Activated T-cell treated with anti-CD3 and anti-CD28 coated beads for 1 hour (primary cell): ENCODE data around the gene TRIM59.
"Not testable (repeated sequence)": the region's sequence is repeated elsewhere in the genome, so short reads cannot be mapped to it uniquely, and the experiment has no call there.

Experiments used
- DNase-seq: peaks from one replicate; pipeline ENCODE4 v3.0.0-alpha.2; 2020; ENCODE audit warnings: low read depth

TRIM59 gene

DNA sequence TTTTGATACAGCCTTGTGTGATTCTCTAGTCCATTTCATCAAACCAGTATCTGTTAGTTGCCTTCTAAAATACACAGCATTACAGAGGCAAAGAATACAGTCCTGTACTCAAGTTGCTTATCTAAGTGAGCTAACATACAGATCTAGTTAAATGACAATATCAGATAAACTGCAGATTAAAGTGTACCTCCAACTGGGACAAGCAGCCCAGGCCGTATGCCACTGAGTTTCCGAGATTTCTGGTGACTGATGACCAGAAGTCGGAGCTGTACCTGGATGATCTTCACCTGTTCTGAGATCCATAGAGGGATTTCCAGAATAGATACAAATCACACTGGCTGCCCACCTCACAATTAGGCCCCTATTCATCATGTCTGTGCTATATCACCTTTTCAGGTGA is 6.3 kb upstream of the TRIM59 start:
- DNase-seq: no peak

DNA sequence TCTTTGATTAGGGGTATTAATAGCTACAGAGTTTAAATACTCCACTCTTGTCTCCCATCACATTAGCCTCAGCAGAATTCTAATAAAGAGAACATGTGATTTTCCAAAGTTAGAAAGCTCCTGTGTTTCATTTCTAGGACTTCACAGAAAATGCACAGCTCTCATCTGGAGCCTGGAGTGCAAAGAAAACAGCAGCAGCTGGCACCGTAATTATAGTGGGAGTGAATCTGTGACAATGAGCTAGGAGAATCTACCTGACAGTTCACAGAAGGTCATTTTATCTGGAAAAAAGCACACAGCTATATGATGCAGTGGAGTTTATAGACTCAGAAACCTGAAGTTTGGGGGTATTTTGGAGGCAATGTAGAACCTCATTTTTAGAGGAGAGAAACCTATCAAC is 5.4 kb upstream of the TRIM59 start:
- DNase-seq: no peak

DNA sequence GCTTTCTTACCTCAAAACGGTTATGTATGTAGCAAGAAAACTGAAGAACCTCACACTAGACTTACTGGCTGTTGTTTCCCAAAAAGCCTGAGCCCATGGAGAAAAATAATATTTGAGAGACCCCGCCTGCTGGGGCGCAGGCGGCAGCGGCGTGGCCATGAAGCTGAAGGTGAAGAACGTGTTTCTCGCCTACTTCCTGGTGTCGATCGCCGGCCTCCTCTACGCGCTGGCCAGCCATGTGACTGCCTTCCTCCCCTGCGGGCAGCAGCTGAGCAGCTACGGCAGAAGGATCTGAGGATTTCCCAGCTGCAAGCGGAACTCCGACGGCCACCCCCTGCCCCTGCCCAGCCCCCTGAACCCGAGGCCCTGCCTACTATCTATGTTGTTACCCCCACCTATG is 2.7 kb upstream of the TRIM59 start:
- not testable (repeated sequence) for DNase-seq

DNA sequence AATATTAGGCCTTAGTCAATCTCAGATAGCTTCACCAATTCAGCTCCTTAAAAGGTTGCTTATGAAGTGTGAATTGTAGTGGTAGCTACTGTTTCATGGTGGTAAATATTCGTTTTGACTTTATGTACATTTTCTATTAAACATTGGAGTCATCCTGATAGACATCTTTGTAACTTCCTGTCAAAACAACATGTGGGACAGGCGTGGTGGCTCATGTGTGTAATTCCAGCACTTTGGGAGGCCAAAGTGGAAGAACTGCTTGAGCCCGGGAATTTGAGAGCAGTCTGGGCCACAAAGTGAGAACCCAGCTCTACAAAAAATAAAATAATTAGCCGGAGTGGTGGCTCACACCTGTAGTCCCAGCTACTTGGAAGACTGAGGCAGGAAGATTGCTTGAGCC is 2.0 kb upstream of the TRIM59 start:
- no peak for DNase-seq

DNA sequence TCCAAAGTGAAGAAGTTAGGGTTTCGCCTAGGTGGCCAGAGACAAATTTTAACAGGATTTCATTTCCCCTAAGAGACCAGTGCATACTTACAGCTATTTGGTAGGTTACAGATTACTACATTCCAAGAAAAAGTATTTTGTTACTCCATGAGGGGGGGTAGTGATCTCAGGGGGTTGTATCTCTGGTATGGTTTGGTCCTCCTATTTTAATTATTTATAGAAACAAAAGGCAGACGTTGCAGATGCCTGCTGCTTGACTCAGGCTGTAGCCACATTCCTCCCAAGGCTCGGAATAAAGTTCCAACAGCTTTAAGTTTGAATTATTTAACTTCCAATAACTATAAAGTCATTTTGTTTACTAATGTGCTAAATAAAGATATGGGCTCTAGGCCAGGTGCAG is 1.3 kb upstream of the TRIM59 start:
- no peak for DNase-seq

DNA sequence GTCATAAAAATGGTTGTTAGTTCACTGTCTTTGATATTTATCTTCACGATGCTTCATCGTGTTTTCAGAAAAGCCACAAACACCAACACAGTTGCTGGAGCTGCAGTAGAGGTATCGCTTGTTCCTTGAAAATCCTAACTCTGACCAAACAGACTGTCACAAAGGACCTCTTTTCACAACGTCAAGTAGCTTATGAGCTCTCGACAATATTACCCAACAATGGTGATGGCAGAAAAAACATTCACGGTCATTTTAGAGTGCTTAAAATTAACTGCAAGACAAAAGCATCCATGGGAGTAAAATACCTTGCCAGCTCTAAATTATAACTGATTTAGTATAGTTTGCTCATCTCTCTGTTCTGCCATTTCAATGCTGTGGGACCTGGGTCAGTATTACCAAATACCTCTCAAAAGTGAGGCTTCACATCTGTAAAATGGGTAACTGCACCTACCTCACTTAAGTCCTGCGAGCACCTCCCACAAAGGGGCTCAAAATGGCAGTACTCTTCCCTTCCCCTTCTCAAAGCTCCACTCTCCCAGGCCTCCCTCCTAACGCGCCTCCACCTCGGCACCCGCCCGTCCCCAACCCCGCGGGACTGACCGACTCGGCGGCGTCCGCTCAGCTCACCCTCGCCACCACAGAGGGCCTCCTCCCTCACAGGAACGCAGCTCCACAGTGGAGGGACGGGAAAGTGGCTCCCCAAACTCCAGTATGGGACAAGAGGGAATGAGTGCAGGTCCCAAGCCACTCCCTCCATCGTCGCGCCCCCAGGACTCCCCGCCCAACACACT is 546 bp downstream of the TRIM59 start:
- DNase-seq: no peak

DNA sequence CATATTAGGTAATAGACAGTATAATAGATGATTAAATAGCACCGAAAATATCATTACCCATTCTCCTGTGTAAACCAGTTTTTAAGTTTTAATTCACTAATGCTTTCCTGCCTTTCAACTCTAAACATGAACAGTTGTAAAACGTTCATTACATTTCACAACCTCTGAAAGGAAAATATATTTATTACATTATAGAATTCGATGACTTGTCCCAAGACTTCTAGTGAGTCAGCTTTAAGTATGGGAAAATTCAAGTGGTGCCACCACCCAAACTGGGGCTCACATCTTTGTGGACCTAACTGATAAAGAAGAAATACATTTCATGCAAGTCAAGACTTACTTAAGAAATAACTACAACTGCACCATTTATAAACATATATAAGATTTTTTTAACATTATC is 2.0 kb downstream of the TRIM59 start:
- no peak for DNase-seq

DNA sequence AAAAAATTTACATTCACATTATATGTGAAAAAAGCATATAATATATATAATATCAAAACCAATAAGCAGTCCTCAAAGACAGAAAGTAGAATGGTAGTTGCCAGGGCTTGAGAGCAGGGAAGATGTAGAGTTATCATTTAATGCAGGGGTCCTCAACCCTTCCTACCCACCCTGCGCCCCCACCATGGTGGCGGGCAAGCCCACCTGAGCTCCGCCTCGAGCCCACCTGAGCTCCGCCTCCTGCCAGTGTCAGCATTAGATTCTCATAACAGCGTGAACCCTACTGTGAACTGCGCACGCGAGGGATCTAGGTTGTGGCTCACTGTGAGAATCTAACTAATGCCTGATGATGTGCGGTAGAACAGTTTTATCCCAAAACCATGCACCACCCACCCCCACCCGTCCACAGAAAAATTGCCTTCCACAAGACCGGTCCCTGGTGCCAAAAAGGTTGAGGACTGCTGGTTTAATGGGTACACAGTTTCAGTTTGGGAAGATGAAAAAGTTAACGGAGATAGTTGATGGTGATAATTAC is 3.0 kb downstream of the TRIM59 start:
- DNase-seq: no peak

DNA sequence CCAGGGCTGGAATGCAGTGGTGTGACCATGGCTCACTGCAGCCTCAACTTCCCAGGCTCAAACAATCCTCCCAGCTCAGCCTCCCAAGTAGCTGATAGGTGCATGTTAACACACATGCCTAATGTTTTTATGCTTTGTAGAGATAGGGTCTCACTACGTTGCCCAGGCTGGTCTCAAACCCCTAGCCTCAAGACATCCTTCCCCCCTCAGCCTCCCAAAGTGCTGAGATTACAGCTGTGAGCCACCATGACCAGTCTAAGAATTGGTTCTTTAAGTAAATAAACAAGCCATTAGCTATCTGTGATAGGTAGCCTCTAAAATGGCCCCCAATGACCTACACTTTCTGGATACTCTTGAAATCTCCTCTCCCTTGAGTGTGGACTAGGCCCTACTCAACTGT is 3.7 kb downstream of the TRIM59 start:
- DNase-seq: no peak

DNA sequence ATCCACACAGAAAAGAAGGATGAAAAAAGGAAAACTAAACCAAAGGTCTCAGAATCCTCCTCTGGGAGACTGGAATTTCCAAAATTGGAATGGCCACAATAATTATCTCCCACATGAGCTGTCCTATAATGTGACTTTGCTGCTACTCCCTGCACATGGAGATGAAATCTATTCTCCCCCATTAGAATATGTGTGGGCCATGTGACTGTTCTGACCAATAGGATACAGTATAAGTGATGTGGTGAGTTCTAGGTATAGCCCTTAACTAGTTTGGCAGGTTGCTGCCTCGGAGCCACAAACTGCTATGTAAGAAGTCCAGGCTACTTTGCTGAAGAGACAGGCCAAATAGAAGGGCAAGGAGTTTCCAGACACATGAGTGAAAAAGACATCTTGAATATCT is 5.2 kb downstream of the TRIM59 start:
- no peak for DNase-seq

DNA sequence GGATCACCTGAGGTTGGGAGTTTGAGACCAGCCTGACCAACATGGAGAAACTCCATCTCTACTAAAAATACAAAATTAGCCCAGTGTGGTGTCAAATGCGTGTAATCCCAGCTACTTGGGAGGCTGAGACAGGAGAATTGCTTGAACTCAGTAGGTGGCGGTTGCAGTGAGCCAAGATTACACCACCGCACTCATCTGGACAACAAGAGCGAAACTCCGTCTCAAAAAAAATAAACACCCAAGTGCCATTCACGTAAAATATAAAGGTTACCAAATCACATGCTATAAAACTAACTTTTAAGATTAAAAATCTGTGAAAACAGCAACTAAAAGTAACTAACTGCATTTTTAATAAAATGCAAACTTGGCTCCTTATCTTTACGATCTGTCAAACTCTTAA is 8.9 kb downstream of the TRIM59 start:
- no peak for DNase-seq

DNA sequence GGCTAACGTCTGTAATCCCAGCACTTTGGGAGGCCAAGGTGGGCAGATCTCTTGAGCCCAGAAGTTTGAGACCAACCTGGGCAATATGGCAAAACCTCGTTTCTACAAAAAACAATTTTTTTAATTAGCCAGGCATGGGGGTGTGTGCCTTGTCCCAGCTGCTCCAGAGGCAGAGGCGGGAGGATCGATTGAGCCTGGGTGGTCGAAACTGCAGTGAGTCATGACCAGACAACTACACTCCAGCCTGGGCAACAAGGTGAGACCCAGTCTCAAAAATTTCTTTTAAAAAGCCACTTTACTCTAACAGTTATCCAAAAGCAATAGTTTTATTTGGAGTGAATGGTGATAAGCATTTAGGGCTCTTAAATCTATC is 12.5 kb downstream of the TRIM59 start:
- DNase-seq: no peak

DNA sequence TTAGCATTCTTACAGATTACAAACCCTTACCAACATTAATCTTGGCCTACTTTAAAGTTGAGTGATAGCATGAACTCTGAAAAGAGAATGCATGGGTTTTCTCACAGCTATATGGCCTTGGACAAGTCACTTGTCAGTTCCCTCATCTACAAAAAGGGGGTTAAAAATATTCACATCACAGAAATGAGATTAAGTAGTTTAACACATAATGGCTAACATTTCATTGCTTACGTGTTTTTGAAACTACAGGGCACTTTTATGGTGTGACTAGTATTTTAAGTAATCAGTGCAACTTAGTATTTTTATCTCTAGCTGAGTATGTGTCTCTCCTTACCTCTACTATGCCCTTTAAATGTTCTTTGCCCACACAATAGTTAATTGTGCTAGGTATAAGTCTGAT is 13.8 kb downstream of the TRIM59 start:
- no peak for DNase-seq

DNA sequence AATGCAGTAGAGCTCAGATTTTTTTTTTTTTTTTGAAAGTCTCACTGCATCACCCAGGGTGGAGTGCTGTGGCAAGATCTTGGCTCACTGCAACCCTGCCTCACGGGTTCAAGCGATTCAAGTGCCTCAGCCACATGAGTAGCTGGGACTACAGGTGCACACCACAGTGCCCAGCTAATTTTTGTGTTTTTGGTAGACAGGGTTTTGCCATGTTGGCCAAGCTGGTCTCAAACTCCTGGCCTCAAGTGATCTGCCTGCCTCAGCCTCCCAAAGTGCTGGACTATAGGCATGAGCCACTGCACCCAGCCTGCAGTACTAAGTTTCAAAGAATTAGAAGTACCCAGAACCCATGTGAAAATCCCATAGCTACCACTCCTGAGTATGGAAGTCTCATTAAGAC is 14.5 kb downstream of the TRIM59 start:
- no peak for DNase-seq

DNA sequence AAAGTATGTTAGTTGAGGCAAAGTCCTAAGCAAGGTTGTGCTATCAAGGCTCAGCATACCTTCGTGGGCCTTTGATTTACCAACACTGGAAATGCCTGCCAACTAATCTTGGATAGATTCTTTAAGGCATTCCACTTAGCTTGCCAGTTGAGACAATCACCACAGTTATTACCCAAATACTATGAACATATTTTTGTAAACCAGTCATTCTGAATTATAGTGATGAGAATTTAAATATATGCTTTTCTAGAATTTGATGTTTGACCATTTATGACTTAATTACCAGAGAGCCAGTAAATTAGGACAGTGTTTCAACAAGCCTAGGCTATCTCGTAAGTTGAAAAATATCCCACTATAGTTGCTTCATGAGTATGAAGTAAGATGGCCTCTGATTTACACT is 15.5 kb downstream of the TRIM59 start:
- no peak for DNase-seq

DNA sequence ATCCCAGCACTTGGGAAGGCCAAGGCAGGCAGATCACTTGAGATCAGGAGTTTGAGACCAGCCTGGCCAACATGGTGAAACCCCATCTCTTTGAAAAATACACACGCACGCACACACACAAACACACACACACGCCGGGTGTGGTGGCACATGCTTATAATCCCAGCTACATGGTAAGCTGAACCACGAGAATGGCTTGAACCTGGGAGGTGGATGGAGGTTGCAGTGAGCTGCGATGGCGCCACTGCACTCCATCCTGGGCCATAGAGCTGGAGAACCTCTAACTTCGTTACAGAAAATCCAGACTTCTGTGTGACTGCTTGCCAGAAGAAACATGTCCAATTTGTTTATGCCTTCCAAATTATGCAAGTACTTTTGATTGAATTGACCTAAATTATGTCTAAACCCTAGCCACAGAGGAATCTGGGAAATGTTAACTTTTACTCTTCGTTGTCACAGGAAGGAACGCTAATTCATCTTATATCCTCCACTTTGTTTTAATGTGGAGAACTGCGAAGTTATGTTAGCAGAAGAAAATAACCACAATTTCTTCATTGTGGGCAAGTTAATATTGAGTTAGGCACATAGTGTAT is 21.7 kb downstream of the TRIM59 start:
- no peak for DNase-seq

DNA sequence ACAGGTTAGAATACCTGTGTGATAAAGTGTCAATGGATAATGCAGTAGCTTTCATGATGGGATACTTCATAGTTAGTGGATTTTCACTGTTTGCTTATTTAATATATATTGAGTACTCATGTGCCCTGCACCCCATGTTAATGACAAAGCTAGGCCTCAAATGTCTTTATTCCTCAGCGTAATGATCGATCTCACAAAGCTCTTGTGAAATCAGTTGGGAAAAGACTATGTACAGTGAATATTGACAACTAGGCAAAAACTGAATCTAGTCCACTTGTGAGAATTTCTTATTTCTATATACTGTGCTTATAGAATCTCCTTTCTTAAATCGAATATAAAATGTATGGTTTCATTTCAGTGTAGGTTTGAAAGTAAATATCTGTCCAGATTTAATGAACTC is 32.3 kb downstream of the TRIM59 start:
- no peak for DNase-seq

DNA sequence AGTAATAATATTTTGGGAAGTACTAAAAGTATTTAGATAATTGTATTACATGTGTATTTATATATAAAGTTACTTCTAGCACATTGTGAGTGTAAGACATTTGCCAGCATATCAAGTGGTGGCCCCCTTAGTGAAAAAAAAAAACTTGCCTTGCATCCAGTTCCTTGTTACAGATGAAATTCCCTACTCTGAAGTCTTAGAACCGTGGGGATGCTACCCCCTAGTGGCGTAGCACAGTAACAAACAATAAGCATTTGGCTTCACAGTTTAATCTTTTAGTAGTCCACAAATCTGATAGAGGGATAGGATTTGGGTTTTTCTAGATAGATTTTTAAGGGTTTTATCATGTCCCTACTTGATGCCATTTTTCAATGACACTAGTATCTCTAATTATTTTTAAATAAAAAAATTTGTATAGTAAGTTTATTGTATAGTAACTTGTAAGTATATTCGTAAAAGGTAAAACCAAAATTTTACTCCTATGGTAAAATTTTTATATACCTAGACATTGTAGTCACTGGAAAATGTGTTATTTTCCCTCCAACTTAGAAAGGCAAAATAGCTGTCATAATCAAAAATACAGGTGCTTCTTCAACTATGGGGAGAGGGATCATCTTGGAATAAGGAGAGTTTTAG is 35.9 kb downstream of the TRIM59 start:
- DNase-seq: peak; percentile 45

DNA sequence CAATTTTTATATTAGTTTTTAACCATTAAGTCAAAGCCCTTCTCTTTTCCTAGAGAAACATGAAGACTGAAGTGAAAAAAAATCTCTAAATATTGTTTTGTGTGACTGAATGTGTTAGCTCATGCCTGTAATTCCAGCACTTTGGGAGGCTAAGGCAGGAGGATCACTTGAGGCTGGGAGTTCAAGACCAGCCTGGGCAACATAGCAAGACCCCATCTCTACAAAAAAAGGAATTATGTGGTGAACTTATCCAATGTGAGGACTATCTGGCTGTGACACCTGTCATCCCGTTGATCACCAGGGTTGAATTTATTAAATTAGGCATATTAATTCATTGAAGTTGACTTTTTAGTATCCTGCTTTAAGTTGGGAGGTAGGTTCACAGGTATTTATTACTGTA is 37.1 kb downstream of the TRIM59 start:
- no peak for DNase-seq

DNA sequence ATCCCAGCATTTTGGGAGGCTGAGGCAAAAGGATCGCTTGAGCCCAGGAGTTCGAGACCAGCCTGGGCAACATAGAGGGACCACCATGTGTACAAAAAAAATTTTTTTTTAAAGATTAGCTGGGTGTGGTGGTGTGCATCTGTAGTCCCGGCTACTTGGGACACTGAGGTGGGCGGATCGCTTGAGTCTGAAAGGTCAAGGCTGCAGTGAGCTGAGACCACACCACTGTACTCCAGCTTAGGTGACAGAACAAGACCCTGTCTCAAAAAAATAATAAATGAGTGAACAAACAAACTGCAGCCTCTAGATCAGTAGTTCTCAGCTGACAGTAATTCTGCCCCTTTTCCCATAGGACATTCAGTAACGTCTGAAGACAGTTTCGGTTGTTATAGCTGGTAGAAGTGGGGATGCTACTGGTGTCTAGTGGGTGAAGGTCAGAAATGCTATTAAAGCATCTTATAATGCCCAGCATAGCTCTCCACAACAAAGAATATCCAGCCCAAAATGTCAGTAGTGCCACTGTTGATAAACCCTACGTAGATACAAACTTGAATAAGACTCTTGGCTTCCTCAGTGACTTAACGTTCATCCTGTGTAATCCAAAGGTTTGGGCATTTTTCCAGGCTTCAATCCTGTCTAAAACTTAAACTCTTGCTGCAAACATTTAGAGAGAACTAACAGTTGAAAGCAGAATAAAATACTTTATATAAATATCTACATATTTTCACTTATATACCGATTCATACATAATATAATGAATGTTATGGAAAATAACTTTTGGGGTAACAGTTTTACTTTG is 39.6 kb downstream of the TRIM59 start:
- DNase-seq: no peak

DNA sequence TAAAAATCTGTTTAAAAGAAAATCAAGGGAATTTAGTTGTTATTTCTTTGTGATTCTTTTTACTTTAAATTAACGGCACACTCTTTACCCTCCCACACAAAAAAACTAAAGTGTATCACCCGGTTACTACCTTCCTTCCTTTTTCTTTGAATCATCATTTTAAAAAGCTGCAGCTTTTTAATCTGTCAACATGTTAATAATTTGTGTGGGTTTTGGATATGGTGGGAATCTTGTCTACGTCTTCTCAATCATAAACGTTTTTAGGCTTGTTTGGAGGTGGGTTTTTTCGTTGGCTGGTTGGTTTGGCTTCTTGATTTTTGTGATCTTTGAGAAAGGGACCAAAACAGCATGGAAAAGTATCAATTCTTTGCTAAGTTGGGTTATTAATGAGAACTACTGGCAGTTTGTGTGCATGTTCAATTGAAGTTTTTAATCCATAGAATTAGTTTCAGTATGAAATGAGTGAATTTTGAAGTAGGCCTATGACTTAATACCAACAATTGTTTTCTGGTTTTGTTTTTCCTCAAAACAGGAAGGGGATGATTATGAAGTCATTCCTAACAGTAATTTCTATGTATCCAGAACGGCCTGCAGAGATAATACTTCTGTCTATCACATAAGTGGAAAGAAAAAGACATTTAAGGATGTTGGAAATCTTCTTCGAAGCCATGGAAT is 45.7 kb downstream of the TRIM59 start:
- no peak for DNase-seq

DNA sequence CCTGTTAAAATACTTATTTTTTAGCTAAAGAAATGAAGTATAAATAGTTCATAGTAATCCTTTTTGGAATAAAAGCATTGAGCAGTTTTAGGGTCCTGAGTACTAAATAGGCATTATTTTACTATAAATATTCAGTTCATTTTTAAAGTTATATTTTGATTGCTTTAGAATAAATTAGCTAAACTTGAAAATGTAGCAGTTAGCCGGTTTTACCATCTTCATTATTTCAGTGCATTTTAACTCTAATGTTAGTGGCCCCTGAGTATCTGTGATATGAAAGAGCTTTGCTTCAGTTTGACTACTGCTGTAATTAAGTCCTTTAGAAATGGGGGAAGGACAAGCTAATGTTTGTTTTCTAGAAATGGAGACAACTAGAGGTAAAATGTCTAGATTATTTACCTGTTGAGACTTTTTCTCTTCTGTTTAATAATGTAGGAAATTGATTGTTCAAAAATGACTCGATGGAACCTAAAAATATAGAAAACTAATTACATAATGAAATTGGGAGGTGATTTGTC is 46.5 kb downstream of the TRIM59 start:
- DNase-seq: no peak
